Measurements from ENCODE around the gene SRC. TPM values are rescaled to one million over a fixed set of nuclear protein-coding genes. Genes with fewer than 3 reads are reported as not detected.

SRC gene
- total RNA-seq, 1 experiment from 2014 or later, result 15.3 TPM

DNA sequence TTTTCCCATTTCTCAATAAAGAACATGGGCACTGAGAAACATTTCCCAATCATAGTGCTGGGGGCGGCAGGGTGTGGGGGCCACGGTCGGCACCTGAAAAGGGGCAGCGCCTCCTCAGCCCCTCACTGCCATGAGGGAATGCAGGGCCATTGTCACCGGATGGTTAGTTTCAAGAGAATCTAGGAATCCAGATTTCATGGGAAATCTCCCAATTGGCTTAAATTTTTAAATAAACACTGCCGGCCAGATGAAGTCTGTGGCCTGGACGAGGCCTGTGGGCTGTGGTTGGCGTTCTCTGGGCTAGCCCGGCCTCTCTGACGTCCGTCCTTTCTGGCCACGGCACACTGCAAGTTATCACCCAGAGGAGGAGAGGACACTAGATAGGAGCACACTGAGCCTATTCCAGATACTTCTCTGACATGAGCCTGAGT is 30.9 kb upstream of the SRC start:
- DNase-seq (ENCODE audit: low spot score), result no peak

DNA sequence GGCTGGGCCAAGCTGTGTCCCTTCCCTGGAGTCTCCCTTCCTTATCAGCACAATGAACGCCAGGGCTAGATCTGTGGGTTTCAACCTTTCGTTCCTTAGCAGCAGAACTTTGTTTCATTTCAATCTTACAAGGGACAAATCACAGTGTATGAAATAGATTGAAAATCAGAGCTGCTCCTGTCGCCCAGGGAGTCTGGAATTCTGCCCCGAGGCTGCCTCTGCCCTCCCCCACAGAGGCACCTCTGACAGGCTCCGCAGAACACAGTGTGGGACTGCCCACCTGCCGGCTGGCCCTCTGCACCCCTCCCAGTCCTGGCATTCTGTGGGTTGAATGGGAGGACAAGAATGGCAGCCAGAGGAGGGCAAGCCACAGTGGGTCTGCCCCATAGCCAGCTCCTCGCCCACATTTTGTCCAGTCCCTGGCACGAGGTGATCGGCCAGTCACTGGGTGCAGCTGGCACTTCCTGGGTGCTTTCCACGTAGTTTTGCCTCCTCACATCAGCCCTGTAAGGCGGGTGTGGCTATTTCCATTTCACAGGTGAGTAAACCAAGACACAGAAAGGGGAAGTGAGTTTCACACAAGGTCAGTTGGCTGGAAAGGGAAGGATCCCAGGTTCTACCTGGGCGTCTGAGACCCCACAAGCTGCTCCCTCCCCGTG is 30.4 kb upstream of the SRC start:
- no peak for DNase-seq (ENCODE audit: low spot score)

DNA sequence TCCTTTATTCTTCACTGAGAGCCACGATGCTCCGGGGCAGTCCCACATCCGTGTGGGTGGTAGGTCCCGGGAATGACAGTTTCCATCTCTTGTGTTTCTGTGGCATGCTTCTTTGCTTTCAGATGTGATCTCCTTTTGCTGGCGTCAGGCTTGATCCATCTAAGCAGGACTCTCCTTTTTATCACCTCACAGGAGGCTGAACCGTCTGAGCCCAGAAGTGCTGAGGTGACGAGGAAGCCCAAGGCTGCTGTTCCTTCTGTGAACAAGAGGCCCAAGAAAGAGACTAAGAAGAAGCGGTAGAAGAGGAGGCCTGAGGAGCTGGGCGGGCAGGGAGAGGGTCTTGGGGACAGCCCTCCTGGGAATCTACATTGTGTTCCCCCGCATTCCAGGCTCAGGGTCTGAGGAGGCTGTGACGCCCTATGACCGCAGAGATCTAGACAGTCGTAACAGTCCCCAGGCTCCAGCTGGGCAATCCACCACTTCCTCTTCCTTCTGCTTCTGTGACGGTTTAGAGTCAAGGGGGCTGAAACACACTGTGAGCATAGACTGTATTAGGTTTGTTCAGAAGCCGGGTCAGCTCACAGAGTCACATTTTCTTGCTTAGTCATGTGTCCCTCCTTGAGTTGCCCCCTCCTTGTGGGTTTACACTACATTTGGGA is 29.7 kb upstream of the SRC start:
- DNase-seq (ENCODE audit: low spot score), result no peak

DNA sequence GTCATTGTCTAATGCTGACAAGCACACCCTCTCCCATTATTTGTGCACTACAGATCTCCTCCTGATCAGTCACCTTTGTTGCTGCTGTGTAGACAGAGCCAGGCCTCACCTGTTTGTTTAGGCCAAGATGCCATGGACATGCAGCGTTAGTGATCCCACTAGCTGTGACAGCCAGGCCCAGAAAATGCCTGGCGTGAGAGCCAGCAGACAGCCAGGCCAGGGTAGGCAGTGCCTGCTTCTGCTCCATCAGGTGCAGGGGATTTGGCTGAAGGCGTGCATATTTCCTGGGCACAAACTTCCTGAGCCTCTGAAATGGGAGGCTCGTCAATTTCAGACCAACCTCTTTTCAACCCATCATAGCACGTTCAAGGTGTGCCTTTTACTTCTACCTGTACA is 29.2 kb upstream of the SRC start:
- no peak for DNase-seq (ENCODE audit: low spot score)

DNA sequence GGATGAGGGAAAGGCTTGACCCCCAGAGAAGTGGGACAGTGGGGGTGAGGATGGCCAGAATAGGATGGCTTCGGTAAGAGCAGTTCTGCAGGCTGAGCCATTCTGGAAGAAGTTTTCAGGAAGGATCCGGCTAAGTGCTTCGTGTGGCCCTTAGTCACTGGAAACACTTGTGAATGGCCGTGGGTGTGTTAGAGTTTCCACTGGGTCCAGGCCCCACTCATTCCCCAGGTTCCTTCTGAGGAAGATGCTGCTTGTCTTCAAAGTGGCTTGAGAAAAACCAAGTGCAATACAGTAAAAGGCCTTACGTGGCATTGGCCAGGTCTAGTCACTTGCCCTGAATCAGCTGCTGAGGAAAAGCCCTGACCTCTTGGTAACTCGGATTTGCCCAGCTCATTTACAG is 28.6 kb upstream of the SRC start:
- DNase-seq (ENCODE audit: low spot score), result no peak

DNA sequence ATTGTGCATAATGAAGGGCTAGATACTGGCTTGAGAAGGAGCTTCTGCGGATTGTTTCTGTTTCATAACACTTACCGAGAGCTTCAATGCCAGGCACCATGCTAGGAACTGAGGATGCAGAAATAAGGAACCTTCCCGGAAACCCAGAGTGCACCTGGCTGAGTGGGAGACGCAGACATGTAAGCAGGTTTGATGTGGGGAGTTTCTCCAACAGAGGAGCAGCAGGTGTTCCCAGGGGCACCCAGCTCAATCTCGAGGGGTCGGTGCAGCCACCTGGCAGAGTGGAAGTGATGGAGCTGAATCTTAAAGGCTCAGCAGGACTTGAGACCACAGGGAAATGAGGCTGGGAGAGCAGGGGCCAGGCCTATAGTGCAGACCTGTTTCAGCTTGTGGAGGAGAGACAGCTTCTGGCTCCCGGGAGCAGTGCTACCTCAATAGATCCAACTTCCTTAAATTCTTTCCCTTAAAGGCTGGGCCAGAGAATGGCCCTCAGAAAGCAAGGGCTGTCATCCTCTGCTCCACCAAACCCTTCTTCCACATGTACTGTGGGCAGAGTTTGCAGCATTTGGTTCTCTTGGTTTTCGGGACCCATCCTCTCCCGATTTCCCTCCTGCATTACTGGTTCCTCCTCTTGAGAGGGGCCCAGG is 27.8 kb upstream of the SRC start:
- no peak for DNase-seq (ENCODE audit: low spot score)

DNA sequence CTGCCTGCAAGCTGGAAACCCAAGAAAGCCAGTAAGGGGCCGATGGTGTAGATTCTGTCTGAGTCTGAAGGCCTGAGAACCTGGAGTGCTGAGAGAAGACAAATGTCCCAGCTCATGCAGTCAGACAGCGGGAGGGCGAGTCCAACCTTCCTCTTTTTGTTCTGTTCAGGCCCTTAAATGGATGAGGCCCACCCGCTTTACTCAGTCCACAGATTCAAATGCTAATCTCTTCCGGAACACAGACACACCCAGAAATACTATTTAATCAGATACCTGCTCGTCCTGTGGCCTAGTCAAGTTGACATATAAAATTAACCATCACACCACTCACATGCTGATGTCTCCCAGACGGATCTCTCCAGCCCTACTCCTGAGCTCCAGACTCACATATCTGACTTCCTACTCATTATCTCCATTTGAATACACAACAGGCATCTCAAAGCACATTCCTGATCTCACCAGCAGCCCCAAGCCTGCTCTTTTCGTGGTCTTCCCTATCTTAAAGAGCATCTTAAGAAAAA is 26.7 kb upstream of the SRC start:
- DNase-seq (ENCODE audit: low spot score), result peak; percentile 26

DNA sequence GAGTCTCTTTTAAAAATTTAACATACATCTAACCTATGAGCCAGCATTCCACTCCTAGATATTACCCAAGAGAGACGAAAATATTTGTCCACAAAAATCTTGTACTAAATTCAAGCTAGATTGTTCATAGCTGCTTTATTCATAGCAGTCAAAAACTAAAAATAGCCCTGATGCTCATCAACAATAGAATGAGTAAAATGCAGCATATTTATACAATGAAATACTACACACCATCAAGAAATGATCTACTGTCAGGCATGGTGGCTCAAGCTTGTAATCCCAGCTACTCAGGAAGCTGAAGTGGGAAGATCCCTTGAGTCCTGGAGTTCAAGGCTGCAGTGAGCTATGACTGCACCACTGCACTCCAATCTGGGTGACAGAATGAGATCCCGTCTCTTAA is 22.0 kb upstream of the SRC start:
- DNase-seq (ENCODE audit: low spot score), result peak; percentile 50

DNA sequence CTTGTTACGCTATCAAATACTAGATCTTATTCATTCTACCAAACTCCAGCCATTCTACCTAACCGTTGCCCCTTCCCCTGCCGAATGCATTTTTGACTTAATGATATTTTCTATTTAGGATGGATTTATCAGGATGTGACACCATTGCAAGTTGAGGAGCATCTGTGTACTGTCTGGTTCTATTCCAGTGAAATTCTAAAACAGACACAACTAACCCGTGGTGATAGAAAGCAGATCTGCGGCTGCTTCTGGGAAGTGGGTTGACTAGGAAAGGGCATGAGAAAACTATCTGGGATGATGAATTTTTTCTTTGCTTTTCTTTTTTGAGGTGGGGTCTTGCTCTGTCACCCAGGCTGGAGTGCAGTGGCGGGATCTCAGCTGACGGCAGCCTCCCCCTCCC is 20.7 kb upstream of the SRC start:
- no peak for DNase-seq (ENCODE audit: low spot score)

DNA sequence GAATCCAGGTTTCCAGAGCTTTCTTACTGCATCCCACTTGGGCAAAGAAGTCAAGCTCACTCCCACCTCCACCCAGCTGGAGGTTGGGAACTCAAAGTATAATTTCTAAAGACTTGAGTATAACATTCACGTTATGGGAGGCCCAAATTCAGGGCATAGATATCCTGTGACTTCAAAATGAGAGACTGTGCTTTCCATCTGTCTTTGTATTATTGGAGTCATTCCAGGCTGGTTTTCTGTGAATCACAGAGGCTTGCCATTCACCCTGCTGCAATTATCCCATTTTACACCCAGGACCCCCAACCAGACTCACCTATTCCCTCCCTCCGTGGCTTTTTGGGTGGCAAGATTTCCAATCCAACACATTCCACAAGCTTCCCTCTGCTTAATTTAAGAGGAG is 19.3 kb upstream of the SRC start:
- no peak for DNase-seq (ENCODE audit: low spot score)

DNA sequence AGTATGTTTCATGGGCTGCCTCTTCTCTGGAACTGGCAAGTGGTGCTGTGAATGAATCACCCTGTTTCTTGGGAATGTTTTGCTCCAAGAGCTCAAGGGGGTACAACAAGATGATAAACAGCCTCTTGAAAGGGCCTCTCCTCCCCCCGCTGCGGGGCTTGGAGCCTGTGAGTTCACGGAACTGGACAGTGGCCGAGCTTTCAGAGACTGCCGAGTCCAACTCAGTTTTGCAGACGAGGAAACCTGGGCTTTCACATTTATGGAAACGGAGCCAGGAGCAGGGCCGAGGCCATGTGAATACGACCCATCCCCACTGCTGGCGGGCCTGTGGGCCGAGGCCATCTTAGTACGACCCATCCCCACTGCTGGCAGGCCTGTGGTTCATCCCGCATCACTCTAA is 18.2 kb upstream of the SRC start:
- no peak for DNase-seq (ENCODE audit: low spot score)

DNA sequence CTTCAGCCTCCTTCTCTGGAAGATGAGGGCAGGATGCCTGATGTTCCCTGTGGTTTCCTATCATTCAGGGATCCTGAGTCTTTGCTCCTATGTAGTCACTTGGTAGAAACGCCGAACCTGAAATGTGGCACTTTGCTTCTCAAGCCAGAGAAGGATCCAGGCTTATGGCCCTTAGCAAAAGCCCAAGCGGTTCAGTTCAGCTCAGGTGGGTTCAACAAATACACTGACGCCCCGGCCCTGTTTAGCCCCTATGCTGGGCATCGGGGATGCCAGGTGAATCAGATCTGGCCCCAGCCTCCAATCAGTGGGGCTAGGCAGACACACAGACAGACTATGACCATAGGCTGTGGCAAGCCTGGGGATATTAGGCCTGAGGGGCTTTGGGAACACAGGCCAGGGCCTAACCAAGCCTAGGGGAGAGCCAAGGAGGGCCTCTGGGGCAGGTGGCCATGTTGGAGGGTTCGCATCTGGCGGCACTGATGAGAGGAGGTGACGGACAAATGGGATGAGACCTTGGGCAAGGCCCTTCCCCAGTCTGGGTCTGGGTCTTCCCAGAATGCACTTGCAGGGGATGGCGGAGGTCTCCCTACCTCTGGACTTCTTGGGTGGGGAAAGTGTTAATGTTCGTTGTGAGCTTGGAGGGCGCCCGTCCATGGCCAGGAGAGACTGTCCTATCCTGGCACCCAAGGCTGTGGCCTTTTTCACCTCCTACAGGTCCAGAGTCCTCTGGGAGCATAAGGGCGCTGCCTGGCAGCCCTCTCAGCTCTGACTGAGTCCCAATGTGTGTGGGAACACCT is 17.6 kb upstream of the SRC start:
- DNase-seq (ENCODE audit: low spot score), result no peak

DNA sequence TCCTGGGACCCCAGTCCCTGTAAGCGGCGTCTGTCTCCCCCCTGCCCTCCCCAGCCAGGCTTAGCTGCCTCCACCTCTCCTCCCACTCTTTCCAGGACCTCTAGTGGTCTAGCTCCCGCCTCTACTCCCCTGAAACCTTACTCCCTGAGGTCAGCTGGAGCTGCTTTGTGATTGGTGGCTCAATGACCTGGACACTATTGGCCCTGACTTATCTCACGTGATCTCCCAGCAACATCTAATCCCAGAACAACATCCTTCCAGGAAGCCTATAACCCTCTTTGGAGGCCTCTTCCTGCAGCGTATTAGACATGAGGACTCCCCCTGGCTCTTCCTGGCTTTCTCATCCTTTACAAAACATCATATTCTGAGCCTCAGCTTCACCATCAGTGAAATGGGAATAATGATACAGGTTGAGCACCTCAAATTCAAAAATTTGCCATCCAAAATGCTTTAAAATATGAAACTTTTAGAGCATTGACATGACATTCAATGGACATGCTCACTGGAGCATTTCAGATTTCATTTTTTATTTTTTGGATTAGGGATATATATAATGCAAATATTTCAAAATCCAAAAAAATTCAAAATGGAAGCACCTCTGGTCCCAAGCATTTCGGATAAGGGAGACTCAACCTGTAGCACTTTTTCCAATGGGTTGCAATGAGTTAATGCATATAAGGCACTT is 16.3 kb upstream of the SRC start:
- no peak for DNase-seq (ENCODE audit: low spot score)

DNA sequence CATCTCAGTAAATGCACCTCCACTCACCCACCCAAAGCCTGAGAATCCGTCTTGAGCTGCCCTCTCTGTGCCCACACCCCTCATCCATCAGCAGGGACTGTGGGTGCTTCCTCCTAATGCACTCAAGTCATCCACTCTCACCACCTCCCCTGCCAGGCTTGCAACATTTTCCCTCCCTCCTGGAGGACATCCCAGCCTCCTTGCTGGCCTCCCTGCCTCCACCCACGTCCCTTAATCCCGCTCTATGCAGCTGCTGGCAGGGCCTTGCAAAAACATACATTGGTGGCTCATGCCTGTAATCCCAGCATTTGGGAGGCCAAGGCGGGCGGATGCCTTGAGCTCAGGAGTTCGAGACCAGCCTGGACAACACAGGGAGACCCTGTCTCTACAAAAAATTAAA is 15.6 kb upstream of the SRC start:
- no peak for DNase-seq (ENCODE audit: low spot score)

DNA sequence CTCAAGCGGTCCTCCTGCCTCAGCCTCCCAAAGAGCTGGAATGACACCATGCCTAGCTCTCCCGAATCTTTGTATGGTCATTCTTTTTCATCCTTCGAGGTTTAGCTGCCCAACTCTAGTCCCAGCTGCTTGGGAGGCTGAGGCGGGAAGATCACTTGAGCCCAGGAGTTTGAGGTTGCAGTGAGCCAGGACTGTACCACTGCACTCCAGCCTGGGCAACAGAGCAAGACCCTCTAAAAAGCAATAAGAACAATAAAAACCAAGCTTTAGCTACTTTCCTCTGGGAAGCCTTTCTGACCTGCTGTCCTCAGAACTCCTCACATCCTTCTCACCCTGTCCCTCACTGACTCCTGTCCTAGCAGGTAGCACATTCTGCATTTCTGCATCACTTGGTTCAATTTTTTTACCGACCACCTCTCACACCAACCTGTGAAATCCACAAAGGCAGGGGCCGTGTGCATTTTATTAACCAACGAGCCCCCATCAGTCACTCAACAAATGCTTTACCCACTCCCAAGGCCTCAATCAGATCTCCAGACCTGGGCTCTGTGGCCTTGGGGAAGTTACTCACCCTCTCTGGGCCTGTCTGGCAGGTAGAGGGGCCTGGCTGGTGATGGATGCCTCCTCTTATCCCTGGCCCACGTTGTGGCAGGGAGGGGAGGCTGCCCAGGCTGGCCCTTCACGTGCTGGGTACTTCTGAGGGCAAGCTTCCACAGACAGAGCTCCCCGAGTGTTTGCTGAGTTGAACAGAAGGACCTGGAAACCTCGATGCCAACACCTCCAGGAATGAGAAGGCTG is 14.7 kb upstream of the SRC start:
- DNase-seq (ENCODE audit: low spot score), result no peak

DNA sequence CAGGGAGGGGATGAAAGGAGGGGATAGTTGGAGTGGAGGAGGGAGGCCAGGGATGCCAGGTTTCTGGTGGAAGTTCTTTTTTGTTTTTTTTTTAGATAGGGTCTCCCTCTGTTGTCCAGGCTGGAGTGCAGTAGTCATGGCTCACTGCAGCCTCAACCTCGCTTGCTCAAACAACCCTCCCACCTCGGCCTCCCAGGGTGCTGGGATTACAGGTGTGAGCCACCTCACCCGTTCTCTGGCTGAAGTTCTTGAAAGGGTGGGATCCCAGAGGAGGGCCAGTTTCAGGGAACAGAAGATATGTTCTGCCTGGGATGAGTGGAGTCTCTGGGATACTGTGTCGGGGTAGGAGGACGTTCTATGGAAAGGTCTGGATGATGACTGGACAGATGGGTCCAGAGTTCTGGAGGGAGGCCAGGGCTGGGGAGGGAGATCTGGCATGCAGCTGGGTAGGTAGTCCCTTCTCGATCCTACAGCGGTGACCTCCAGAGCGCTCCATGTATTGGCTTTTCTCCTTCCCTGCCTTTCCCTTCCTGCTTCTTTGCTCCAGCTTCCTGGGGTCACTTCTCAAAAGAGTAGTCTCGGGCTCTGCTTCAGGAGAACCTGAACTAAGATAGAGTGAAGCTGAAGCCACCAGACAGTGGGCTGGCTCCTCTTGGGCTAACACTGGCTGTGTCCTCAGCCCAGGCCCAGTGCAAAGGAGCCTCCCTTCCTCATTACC is 12.7 kb upstream of the SRC start:
- no peak for DNase-seq (ENCODE audit: low spot score)

DNA sequence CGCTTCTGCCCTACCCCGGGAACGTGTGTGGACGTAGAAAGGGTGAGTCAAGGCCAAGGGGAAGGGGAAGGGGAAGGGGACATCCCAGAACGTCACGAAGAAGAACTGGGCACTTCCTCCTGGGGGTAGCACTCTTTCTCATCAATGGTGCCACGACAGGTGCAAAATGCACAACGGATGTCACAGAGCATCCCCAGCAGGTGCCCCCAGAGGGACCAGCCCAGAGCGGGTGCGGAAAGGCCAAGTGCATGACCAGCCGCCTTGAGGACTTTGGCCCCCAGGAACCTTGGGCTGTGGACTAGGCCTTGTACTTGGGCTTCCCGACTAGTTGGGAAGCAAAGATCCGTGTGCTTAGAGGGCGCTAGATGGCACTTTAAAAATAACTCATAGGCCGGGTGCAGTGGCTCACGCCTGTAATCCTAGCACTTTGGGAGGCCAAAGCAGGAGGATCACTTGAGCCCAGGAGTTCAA is 12.1 kb upstream of the SRC start:
- DNase-seq (ENCODE audit: low spot score), result no peak

DNA sequence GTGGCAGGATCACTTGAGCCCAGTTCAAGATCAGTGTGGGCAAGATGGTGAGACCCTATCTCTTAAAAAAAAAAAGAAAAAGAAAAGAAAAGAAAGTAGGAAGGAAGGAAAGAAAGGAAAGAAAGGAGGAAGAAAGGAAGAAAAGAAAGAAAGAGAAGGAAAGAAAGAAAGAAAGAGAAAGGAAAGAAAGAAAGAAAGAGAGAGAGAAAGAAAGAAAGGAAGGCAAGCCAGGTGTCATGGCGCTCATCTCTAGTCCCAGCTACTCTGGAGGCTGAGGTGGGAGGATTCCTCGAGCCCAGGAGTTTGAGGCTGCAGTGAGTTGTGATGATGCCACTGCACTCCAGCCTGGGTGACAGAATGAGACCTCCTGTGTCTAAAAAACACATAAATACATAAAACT is 11.5 kb upstream of the SRC start:
- DNase-seq (ENCODE audit: low spot score), result no peak

DNA sequence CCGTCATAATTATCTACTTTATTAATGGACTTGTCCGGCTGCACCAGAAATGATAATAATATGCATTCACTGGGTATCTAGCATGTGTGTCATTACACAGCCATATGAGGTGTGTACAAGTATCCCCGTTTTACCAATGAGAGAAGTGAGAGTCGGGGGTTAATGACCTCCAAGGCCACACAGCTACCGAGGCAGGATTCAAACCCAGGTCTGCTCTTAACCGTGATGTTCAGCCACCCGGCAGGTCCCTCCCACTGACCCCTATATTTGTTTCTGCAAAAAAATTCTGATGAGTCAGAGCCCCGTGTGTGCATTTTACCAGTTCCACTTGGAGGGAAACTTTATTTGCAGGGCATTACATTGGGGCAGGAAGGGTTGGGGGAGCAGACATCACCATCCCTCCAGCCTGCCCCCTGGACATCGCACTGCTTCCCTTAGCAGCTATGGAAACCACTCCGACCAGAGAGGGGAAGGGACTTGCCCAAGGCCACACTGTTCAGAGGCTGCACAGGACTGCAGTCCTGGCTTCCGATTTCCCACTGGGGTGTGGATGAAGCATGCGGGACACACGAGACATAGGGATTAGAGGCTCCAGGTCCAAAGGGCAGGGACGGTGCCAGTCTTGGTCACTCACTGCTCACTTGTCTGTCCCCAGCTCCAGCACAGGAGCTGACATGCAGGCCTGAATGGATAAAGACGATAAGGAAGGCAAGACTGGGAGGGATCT is 10.1 kb upstream of the SRC start:
- DNase-seq (ENCODE audit: low spot score), result peak; percentile 23
